GM12875 (cell line): Measurements from ENCODE around the gene RSU1.

Experiments
- H3K4me3 ChIP-seq: one replicate; pipeline ENCODE4 v1.5.1; 2011; ENCODE audit warnings: low read depth, low read length, control low read depth
- CTCF ChIP-seq: IDR thresholded peaks from 2 replicates; pipeline ENCODE4 v1.5.1; 2011; ENCODE audit warnings: low read depth, mild to moderate bottlenecking, control low read depth, inconsistent platforms, low read length, moderate library complexity, borderline replicate concordance; ENCODE audit not compliant: insufficient read depth

Gene RSU1

GRCh38 chr10:16606421-16606820, 210.8 kb downstream of the RSU1 start:
- no peak overlapping the region for H3K4me3 ChIP-seq
- no peak for TF ChIP-seq CTCF

- H3K4me3 ChIP-seq, result no peak overlapping the region
- no peak for TF ChIP-seq CTCF
Measured at GRCh38 chr10:16603308-16603707, 213.9 kb downstream of the RSU1 start.

- H3K4me3 ChIP-seq, result no peak overlapping the region
- no peak for TF ChIP-seq CTCF
Measured at GRCh38 chr10:16602104-16602775, 215.0 kb downstream of the RSU1 start.

- no peak for TF ChIP-seq CTCF
- H3K4me3 ChIP-seq, result no peak overlapping the region
Measured at GRCh38 chr10:16599662-16600061, 217.6 kb downstream of the RSU1 start.

- H3K4me3 ChIP-seq, result no peak overlapping the region
Measured at GRCh38 chr10:16597656-16598055, 219.6 kb downstream of the RSU1 start.

GRCh38 chr10:16592378-16592777, 224.8 kb downstream of the RSU1 start:
- TF ChIP-seq CTCF, result no peak
- H3K4me3 ChIP-seq, result no peak overlapping the region

More at GRCh38 chr10:16597656-16598055, 219.6 kb downstream of the RSU1 start:
- TF ChIP-seq CTCF, result no peak

GRCh38 chr10:16586358-16587138, 230.7 kb downstream of the RSU1 start:
- no peak for TF ChIP-seq CTCF
- H3K4me3 ChIP-seq, result no peak overlapping the region
